ENCODE measurements around the gene CNTN1. TPM values are rescaled to one million over a fixed set of nuclear protein-coding genes. Genes with fewer than 3 reads are reported as not detected.

The CNTN1 gene
- total RNA-seq, 1 experiment from 2014 or later, result 6.5 TPM

DNA sequence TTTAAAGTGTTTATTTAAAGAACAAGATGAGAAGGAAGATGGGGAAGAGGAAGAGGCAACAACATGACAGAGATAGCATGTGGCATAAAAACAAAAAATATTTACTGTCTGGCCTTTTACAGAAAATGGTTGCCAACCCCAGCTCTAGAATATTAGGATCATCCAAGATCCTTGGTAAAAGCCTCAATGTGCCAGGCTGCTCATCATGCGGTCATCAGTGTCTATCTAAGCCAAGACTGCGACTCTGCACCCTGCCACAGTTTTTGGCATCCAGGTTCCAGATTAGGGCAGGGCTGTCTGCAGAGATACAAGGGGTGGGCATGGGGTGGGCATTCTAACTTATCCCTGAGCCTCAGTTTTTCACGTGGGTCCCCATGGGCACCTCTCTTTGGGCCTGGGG, 46.9 kb upstream of the CNTN1 start:
- Histone ChIP-seq H3K18ac (ENCODE audit: insufficient read length, low read depth, low read length) (no peak overlapping the region), H4K8ac (replicated peaks; ENCODE audit: insufficient read length, low read depth, low read length) (no peak overlapping the region), H3K4me1 (ENCODE audit: insufficient read depth, low read length) (peaks cover 2% of the 10 kb centered on the region; the same call in 1 of the 2 replicates), H3K56ac (ENCODE audit: insufficient read length, low read depth, low read length) (no peak overlapping the region), H2BK5ac (ENCODE audit: insufficient read length, low read length) (no peak overlapping the region), H2BK20ac (ENCODE audit: low read depth, low read length, poor library complexity, severe bottlenecking) (no peak overlapping the region), H2BK15ac (ENCODE audit: low read depth, low read length) (no peak overlapping the region), H3K4me2 (ENCODE audit: insufficient read depth, insufficient read length, low read length) (no peak overlapping the region), H3K23me2 (ENCODE audit: insufficient read length, low read depth, low read length, poor library complexity, severe bottlenecking) (no peaks in the 10 kb centered on the region), H3K23ac (ENCODE audit: insufficient read length, low read depth, low read length) (no peak overlapping the region), H3K79me2 (ENCODE audit: insufficient read depth, low read length) (no peaks in the 10 kb centered on the region), H2BK12ac (ENCODE audit: insufficient read length, low read depth, low read length) (no peak overlapping the region), H3K9ac (ENCODE audit: extremely low read depth, insufficient read length, low read length) (no peak overlapping the region), H4K91ac (ENCODE audit: insufficient read length, low read depth, low read length) (no peak overlapping the region), H3K4ac (ENCODE audit: low read depth, low read length) (no peak overlapping the region), H2AFZ (ENCODE audit: low read length) (no peak overlapping the region), H4K5ac (ENCODE audit: insufficient read length, low read depth, low read length) (no peak overlapping the region), H2BK120ac (ENCODE audit: low read depth, low read length, poor library complexity, severe bottlenecking) (no peak overlapping the region), H4K20me1 (ENCODE audit: control insufficient read depth, insufficient read depth, insufficient read length) (no peaks in the 10 kb centered on the region), H3T11ph (ENCODE audit: low read length) (no peak overlapping the region), H2AK5ac (ENCODE audit: insufficient read length, low read length) (no peak overlapping the region), H3K79me1 (ENCODE audit: insufficient read depth, low read depth, low read length, poor library complexity, severe bottlenecking) (no peaks in the 10 kb centered on the region), H3K27ac (ENCODE audit: insufficient read length, low read depth, low read length) (no peak overlapping the region), H3K27me3 (ENCODE audit: insufficient read depth, low read length) (no peaks in the 10 kb centered on the region), H3K14ac (ENCODE audit: insufficient read depth, low read length) (no peak overlapping the region), H3K9me3 (ENCODE audit: control insufficient read depth, low read depth, low read length) (peaks cover 8% of the 10 kb centered on the region)
- DNase-seq, result no peak
- peaks cover 20 to 27% of the 10 kb centered on the region in 2 experiments for H3K9me3 Mint-ChIP-seq
- TF ChIP-seq, protein P1, sequence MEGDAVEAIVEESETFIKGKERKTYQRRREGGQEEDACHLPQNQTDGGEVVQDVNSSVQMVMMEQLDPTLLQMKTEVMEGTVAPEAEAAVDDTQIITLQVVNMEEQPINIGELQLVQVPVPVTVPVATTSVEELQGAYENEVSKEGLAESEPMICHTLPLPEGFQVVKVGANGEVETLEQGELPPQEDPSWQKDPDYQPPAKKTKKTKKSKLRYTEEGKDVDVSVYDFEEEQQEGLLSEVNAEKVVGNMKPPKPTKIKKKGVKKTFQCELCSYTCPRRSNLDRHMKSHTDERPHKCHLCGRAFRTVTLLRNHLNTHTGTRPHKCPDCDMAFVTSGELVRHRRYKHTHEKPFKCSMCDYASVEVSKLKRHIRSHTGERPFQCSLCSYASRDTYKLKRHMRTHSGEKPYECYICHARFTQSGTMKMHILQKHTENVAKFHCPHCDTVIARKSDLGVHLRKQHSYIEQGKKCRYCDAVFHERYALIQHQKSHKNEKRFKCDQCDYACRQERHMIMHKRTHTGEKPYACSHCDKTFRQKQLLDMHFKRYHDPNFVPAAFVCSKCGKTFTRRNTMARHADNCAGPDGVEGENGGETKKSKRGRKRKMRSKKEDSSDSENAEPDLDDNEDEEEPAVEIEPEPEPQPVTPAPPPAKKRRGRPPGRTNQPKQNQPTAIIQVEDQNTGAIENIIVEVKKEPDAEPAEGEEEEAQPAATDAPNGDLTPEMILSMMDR (conservative IDR thresholded peaks at IDR 0.05), result no peak
- H3K4me1 Mint-ChIP-seq, result peaks cover 24 to 27% of the 10 kb centered on the region in 2 experiments
- H3K27ac Mint-ChIP-seq, result no peak overlapping the region
- WGBS (ENCODE audit: extremely low coverage, insufficient read length, low lambda C conversion rate), result no CpG with 5 or more reads among the region's 3 CpGs
- H3K36me3 Mint-ChIP-seq (ENCODE audit: insufficient read depth in 1 of 3, low read depth in 3 of 3), result peaks cover 11 to 15% (median 12%) of the 10 kb centered on the region in 3 experiments
- no peak overlapping the region for H3K4me3 Mint-ChIP-seq
- no peaks in the 10 kb centered on the region; the same call in 1 of the 2 replicates for H3K27me3 Mint-ChIP-seq (ENCODE audit: low read depth)

Data from H9 (cell line).